GM13977 (cell line): ENCODE measurements around the gene SYF2.

ENCODE experiments used
- DNase-seq: peaks from one replicate; pipeline ENCODE4 v3.0.0; 2012; ENCODE audit warnings: low spot score
- CTCF ChIP-seq: IDR thresholded peaks from 2 replicates; pipeline ENCODE4 v1.5.1; 2012; ENCODE audit warnings: mild to moderate bottlenecking, control low read depth; ENCODE audit not compliant: insufficient read depth; ENCODE audit errors: extremely low read depth, missing control alignments
- in situ Hi-C: fragments of 300-500 bp; cut with MboI; formaldehyde crosslinking; loops from one replicate; pipeline ENCODE4 v1.12.0; 2022; ENCODE audit warnings: low sequenced_read_pairs, low pct_unique_long_range_greater_than_20kb, mixed read lengths, inconsistent platforms; ENCODE audit not compliant: unreplicated experiment

Gene SYF2

DNA sequence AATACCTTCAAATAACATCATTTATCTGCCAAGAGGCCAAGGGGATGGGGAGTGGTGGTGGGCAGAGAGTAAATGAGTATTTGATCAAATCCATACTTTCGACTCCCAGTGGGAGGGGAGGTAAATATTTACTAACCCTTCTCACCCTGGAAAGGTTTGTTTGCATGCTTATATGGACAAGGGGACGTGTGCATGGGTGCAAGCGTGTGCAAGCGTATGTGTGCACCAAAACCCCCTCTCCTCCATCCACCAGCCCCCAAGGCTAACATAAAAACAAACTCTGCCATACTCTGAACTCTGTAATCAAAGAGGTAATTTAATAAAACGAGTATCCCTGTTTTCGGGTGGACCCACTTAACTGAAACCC lies 58.0 kb downstream of the SYF2 start:
- in situ Hi-C loops: no loop called here
- DNase-seq: no peak
- TF ChIP-seq CTCF: no peak

- no peak for DNase-seq
- in situ Hi-C loops: no loop called here
- no peak for TF ChIP-seq CTCF
Measured at GRCh38 chr1:25173809-25174340, 58.4 kb downstream of the SYF2 start.
